ENCODE measurements around the gene FGF14. TPM values are rescaled to one million over a fixed set of nuclear protein-coding genes. Genes with fewer than 3 reads are reported as not detected.
A peak's percentile ranks its signal among the peaks of the same experiment; 100 is the strongest.

Gene FGF14
- 12.5 and 21.0 TPM in 2 replicates for total RNA-seq (2012; rRNA removed)

DNA sequence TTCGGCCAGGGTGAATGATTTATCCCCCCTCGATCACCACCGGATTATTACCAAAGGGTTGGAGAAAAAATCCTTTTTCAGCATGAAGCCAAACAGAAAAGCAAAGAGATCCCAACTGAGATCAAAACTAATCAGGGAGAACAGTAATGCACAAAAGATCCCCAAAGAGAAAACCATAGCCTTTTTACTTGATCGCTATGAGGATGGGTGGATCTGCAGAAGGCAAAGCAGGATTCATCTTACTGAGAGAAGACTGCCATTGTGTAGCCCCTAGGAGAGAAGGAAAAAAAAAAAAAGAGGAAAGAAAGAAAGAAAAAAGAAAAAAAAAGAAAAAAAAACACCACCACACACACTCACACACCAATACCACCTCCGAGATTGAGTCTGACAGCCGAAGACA lies at the start of gene FGF14:
FGF14 (minus strand) TSS at position 283 of the 400 bp plus-strand sequence.
- peaks cover 26% of the 10 kb centered on the region for H3K4me1 ChIP-seq (ENCODE audit: control insufficient read depth, insufficient read depth, low read length)
- H3K4me2 ChIP-seq (ENCODE audit: low read length) = peak within 1 kb of the TSS; percentile 91
- no peaks in the 10 kb centered on the region for H3K9me3 ChIP-seq (replicated peaks; ENCODE audit: low read length)
- H3K27me3 ChIP-seq (ENCODE audit: control insufficient read depth, insufficient read depth, low read length) = peaks cover 50% of the 10 kb centered on the region
- no peaks in the 10 kb centered on the region for H3K36me3 ChIP-seq (ENCODE audit: insufficient read depth, low read length)
- peak within 1 kb of the TSS; percentile 69 for H3K4me3 ChIP-seq (ENCODE audit: low read length)
- H3K9ac ChIP-seq (ENCODE audit: low read depth, low read length) = peak within 1 kb of the TSS; percentile 11

DNA sequence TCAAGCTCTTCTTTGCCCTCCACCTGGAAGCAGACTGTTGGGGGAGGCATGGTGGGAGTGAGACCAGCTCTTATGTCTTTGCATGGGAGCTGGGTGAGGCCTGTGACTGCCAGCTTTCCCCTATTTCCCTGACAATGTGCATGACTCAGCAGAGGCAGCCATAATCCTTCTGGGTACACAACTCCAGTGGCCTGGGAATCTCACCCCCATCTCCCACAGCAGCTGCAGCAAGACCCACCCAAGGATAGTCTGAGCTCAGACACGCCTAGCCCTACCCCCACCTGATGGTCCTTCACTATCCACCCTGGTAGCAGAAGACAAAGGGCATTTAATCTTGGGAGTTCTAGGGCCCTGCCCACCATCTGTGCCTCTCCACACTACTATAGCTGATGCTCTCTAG lies 41.4 kb upstream of the FGF14 start:
- Histone ChIP-seq H3K9ac (ENCODE audit: low read depth, low read length) (no peak overlapping the region), H3K4me2 (ENCODE audit: low read length) (no peak overlapping the region), H3K27me3 (ENCODE audit: control insufficient read depth, insufficient read depth, low read length) (no peaks in the 10 kb centered on the region), H3K4me3 (ENCODE audit: low read length) (no peak overlapping the region), H3K4me1 (ENCODE audit: control insufficient read depth, insufficient read depth, low read length) (no peaks in the 10 kb centered on the region), H3K9me3 (replicated peaks; ENCODE audit: low read length) (no peaks in the 10 kb centered on the region), H3K36me3 (ENCODE audit: insufficient read depth, low read length) (no peaks in the 10 kb centered on the region)

DNA sequence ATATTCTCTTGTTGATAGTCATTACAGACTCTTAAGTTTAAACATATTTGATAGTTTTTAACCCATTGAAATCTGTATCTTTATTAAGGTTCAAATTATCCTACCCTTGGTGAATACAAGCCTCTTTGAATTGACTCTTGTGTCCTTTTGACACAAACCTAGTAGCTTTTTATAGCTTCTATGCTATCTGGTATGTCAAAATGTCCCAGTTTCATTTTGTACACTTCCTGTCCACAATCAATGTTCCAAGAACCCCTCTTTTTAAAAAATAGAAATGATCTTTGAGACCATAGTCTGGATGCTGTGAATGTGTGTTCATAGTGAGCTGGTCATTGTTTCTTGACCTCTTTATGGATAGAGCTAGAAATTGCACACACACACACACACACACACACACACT lies 39.2 kb upstream of the FGF14 start:
- Histone ChIP-seq H3K9me3 (replicated peaks; ENCODE audit: low read length) (no peaks in the 10 kb centered on the region), H3K36me3 (ENCODE audit: insufficient read depth, low read length) (no peaks in the 10 kb centered on the region), H3K27me3 (ENCODE audit: control insufficient read depth, insufficient read depth, low read length) (no peaks in the 10 kb centered on the region), H3K9ac (ENCODE audit: low read depth, low read length) (no peak overlapping the region), H3K4me2 (ENCODE audit: low read length) (no peak overlapping the region), H3K4me3 (ENCODE audit: low read length) (no peak overlapping the region), H3K4me1 (ENCODE audit: control insufficient read depth, insufficient read depth, low read length) (no peaks in the 10 kb centered on the region)

- H3K4me1 ChIP-seq (ENCODE audit: control insufficient read depth, insufficient read depth, low read length) = no peaks in the 10 kb centered on the region
- H3K9ac ChIP-seq (ENCODE audit: low read depth, low read length) = no peak overlapping the region
- H3K4me3 ChIP-seq (ENCODE audit: low read length) = no peak overlapping the region
- H3K27me3 ChIP-seq (ENCODE audit: control insufficient read depth, insufficient read depth, low read length) = no peaks in the 10 kb centered on the region
- H3K9me3 ChIP-seq (replicated peaks; ENCODE audit: low read length) = no peaks in the 10 kb centered on the region
- H3K4me2 ChIP-seq (ENCODE audit: low read length) = no peak overlapping the region
- no peaks in the 10 kb centered on the region for H3K36me3 ChIP-seq (ENCODE audit: insufficient read depth, low read length)
Observed at GRCh38 chr13:102440259-102440936, 38.5 kb upstream of the FGF14 start.

GRCh38 chr13:102422690-102423089 lies 20.8 kb upstream of the FGF14 start:
- Histone ChIP-seq H3K4me2 (ENCODE audit: low read length) (no peak overlapping the region), H3K4me1 (ENCODE audit: control insufficient read depth, insufficient read depth, low read length) (no peaks in the 10 kb centered on the region), H3K9ac (ENCODE audit: low read depth, low read length) (no peak overlapping the region), H3K4me3 (ENCODE audit: low read length) (no peak overlapping the region), H3K27me3 (ENCODE audit: control insufficient read depth, insufficient read depth, low read length) (no peaks in the 10 kb centered on the region), H3K36me3 (ENCODE audit: insufficient read depth, low read length) (no peaks in the 10 kb centered on the region), H3K9me3 (replicated peaks; ENCODE audit: low read length) (no peaks in the 10 kb centered on the region)

GRCh38 chr13:102405499-102406100 lies 3.8 kb upstream of the FGF14 start:
- no peaks in the 10 kb centered on the region for H3K36me3 ChIP-seq (ENCODE audit: insufficient read depth, low read length)
- H3K4me1 ChIP-seq (ENCODE audit: control insufficient read depth, insufficient read depth, low read length) = peaks cover 17% of the 10 kb centered on the region
- H3K27me3 ChIP-seq (ENCODE audit: control insufficient read depth, insufficient read depth, low read length) = peaks cover 42% of the 10 kb centered on the region
- no peak overlapping the region for H3K4me2 ChIP-seq (ENCODE audit: low read length)
- no peak overlapping the region for H3K9ac ChIP-seq (ENCODE audit: low read depth, low read length)
- no peaks in the 10 kb centered on the region for H3K9me3 ChIP-seq (replicated peaks; ENCODE audit: low read length)
- H3K4me3 ChIP-seq (ENCODE audit: low read length) = no peak overlapping the region

- peak overlapping the region; percentile 91 for H3K4me2 ChIP-seq (ENCODE audit: low read length)
- peak overlapping the region; percentile 62 for H3K4me3 ChIP-seq (ENCODE audit: low read length)
- peaks cover 50% of the 10 kb centered on the region for H3K27me3 ChIP-seq (ENCODE audit: control insufficient read depth, insufficient read depth, low read length)
- H3K9ac ChIP-seq (ENCODE audit: low read depth, low read length) = peak overlapping the region; percentile 11
- H3K4me1 ChIP-seq (ENCODE audit: control insufficient read depth, insufficient read depth, low read length) = peaks cover 26% of the 10 kb centered on the region
- no peaks in the 10 kb centered on the region for H3K9me3 ChIP-seq (replicated peaks; ENCODE audit: low read length)
- no peaks in the 10 kb centered on the region for H3K36me3 ChIP-seq (ENCODE audit: insufficient read depth, low read length)
Observed at GRCh38 chr13:102402290-102402689, 442 bp upstream of the FGF14 start.

- Histone ChIP-seq H3K9me3 (replicated peaks; ENCODE audit: low read length) (no peaks in the 10 kb centered on the region), H3K36me3 (ENCODE audit: insufficient read depth, low read length) (no peaks in the 10 kb centered on the region), H3K4me2 (ENCODE audit: low read length) (peak overlapping the region; percentile 91), H3K4me1 (ENCODE audit: control insufficient read depth, insufficient read depth, low read length) (peaks cover 26% of the 10 kb centered on the region), H3K4me3 (ENCODE audit: low read length) (peak overlapping the region; percentile 69), H3K27me3 (ENCODE audit: control insufficient read depth, insufficient read depth, low read length) (peaks cover 50% of the 10 kb centered on the region), H3K9ac (ENCODE audit: low read depth, low read length) (no peak overlapping the region)
Observed at GRCh38 chr13:102401265-102401664, 583 bp downstream of the FGF14 start.

DNA sequence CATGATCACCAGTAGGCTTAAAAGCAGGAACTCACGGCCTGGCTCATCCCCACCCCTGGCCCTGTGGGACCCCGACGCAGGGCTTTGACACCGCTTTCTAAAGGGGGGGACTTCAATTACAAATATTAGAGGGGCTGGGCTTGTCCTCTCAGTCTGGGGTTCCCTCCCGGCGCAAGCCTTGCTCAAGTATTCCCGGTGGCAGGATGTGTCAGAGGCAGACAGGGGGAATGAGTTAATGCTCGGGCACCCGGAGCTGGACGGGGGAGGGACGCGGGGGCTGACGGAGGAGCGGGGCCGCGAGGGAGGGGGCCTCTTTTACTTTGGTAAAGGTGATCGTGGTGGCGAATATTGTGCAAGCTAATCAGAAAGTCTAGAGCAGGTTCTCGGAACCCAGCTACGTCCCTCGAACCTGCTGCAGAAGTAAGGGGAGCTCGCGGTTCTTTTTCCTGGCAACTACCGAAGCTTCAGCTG lies 1.1 kb downstream of the FGF14 start:
- Histone ChIP-seq H3K36me3 (ENCODE audit: insufficient read depth, low read length) (no peaks in the 10 kb centered on the region), H3K4me1 (ENCODE audit: control insufficient read depth, insufficient read depth, low read length) (peaks cover 31% of the 10 kb centered on the region), H3K9ac (ENCODE audit: low read depth, low read length) (no peak overlapping the region), H3K9me3 (replicated peaks; ENCODE audit: low read length) (no peaks in the 10 kb centered on the region), H3K27me3 (ENCODE audit: control insufficient read depth, insufficient read depth, low read length) (peaks cover 50% of the 10 kb centered on the region), H3K4me2 (ENCODE audit: low read length) (peak overlapping the region; percentile 91), H3K4me3 (ENCODE audit: low read length) (peak overlapping the region; percentile 69)

GRCh38 chr13:102399791-102400674 lies 1.8 kb downstream of the FGF14 start:
- H3K27me3 ChIP-seq (ENCODE audit: control insufficient read depth, insufficient read depth, low read length) = peaks cover 50% of the 10 kb centered on the region
- H3K36me3 ChIP-seq (ENCODE audit: insufficient read depth, low read length) = no peaks in the 10 kb centered on the region
- H3K9me3 ChIP-seq (replicated peaks; ENCODE audit: low read length) = no peaks in the 10 kb centered on the region
- peak overlapping the region; percentile 69 for H3K4me3 ChIP-seq (ENCODE audit: low read length)
- peaks cover 31% of the 10 kb centered on the region for H3K4me1 ChIP-seq (ENCODE audit: control insufficient read depth, insufficient read depth, low read length)
- H3K9ac ChIP-seq (ENCODE audit: low read depth, low read length) = peak overlapping the region; percentile 52
- peak overlapping the region; percentile 91 for H3K4me2 ChIP-seq (ENCODE audit: low read length)

DNA sequence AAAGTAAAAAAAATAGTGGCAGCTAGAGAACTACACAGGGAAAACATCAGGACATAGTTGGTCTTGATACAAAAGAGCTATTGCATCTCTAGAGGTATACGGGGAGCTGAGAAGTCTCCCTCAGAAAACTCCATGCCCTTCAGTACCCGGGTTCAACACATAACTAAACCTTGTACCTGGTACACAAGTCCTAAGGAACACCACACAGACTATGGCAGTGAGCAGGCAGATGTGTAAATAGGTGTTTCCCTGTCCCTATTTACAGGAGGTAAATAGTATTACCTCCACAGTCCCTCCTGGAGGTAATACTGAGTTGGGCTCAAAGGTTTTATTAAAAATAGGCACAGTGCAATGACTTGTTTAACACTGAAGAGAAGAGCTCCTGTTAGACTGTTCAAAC lies 5.9 kb downstream of the FGF14 start:
- Histone ChIP-seq H3K4me1 (ENCODE audit: control insufficient read depth, insufficient read depth, low read length) (peaks cover 27% of the 10 kb centered on the region), H3K9me3 (replicated peaks; ENCODE audit: low read length) (no peaks in the 10 kb centered on the region), H3K4me3 (ENCODE audit: low read length) (no peak overlapping the region), H3K27me3 (ENCODE audit: control insufficient read depth, insufficient read depth, low read length) (peaks cover 16% of the 10 kb centered on the region), H3K36me3 (ENCODE audit: insufficient read depth, low read length) (no peaks in the 10 kb centered on the region), H3K9ac (ENCODE audit: low read depth, low read length) (no peak overlapping the region), H3K4me2 (ENCODE audit: low read length) (no peak overlapping the region)
